Keratinocyte (primary cell): Measurements from ENCODE around the gene GOLT1B. TPM values are rescaled to one million over a fixed set of nuclear protein-coding genes. Genes with fewer than 3 reads are reported as not detected.

ENCODE experiments used
- DNase-seq: peaks from one replicate; pipeline ENCODE4 v3.0.0-alpha.2; 2011; ENCODE audit warnings: low read depth, missing footprints, low spot score
- FAIRE-seq: peaks from 2 replicates; lab custom pipeline; 2011; peaks lifted over from hg19 to GRCh38; lab: Jason Lieb, UNC
- H2AFZ ChIP-seq: 2 replicates; pipeline ENCODE4 v1.6.0; 2012; ENCODE audit warnings: low read length, control low read depth, inconsistent platforms; ENCODE audit not compliant: control insufficient read depth
- H3K27ac ChIP-seq: 2 replicates; pipeline ENCODE4 v1.5.1; 2011; ENCODE audit warnings: low read length; ENCODE audit not compliant: control insufficient read depth, insufficient read depth
- H3K27me3 ChIP-seq: 3 replicates; pipeline ENCODE4 v1.6.0; 2011; ENCODE audit warnings: low read length; ENCODE audit not compliant: control insufficient read depth, insufficient read depth; ENCODE audit errors: extremely low read depth
- H3K36me3 ChIP-seq, 2 experiments: 2 replicates in 1 of 2; 3 replicates in 1 of 2; pipeline ENCODE4 v1.5.1; 2011; ENCODE audit warnings: low read length in 2 of 2, mild to moderate bottlenecking in 1 of 2; ENCODE audit not compliant: control insufficient read depth in 2 of 2, insufficient read depth in 2 of 2; ENCODE audit errors: extremely low read depth in 1 of 2
- H3K4me1 ChIP-seq: 3 replicates; pipeline ENCODE4 v1.5.1; 2011; ENCODE audit warnings: low read length; ENCODE audit not compliant: control insufficient read depth, insufficient read depth; ENCODE audit errors: extremely low read depth
- H3K4me2 ChIP-seq: 3 replicates; pipeline ENCODE4 v1.6.0; 2011; ENCODE audit warnings: low read depth, low read length; ENCODE audit not compliant: control insufficient read depth, insufficient read depth; ENCODE audit errors: extremely low read depth
- H3K4me3 ChIP-seq, 3 experiments: fragments of 200-600 bp in 1 of 3; sonication (generic) in 1 of 3; 2 replicates in 2 of 3; 3 replicates in 1 of 3; pipeline ENCODE4 v1.5.1; 2011 to 2016; ENCODE audit warnings: low read length in 3 of 3, mild to moderate bottlenecking in 3 of 3, control low read depth in 2 of 3, inconsistent platforms in 1 of 3, low read depth in 1 of 3, mixed read lengths in 1 of 3, mixed run types in 1 of 3, moderate library complexity in 1 of 3; ENCODE audit not compliant: control insufficient read depth in 2 of 3, insufficient read depth in 2 of 3; ENCODE audit errors: extremely low read depth in 1 of 3
- H3K79me2 ChIP-seq: 2 replicates; pipeline ENCODE4 v1.6.0; 2012; ENCODE audit warnings: low read length; ENCODE audit not compliant: control insufficient read depth, insufficient read depth
- H3K9ac ChIP-seq: 3 replicates; pipeline ENCODE4 v1.6.0; 2011; ENCODE audit warnings: low read length; ENCODE audit not compliant: control insufficient read depth, insufficient read depth; ENCODE audit errors: extremely low read depth
- H3K9me1 ChIP-seq: 3 replicates; pipeline ENCODE4 v1.6.0; 2011; ENCODE audit warnings: low read length; ENCODE audit not compliant: control insufficient read depth, insufficient read depth; ENCODE audit errors: extremely low read depth
- H3K9me3 ChIP-seq: 2 replicates; pipeline ENCODE4 v1.5.1; 2012; ENCODE audit warnings: low read depth, low read length; ENCODE audit not compliant: control insufficient read depth
- H4K20me1 ChIP-seq: 3 replicates; pipeline ENCODE4 v1.6.0; 2011; ENCODE audit warnings: low read length; ENCODE audit not compliant: control insufficient read depth, insufficient read depth; ENCODE audit errors: extremely low read depth
- CTCF ChIP-seq, 3 experiments: IDR thresholded peaks in 1 of 3; conservative IDR thresholded peaks in 1 of 3; optimal IDR thresholded peaks in 1 of 3; 2 replicates in 2 of 3; 3 replicates in 1 of 3; pipeline versions ENCODE3 to v1.5.1; 2011; ENCODE audit warnings: low read length in 3 of 3, mild to moderate bottlenecking in 3 of 3, moderate library complexity in 2 of 3, control low read depth in 1 of 3, inconsistent platforms in 1 of 3; ENCODE audit not compliant: insufficient read depth in 2 of 3; ENCODE audit errors: extremely low read depth in 1 of 3
- EZH2 ChIP-seq: IDR thresholded peaks from one replicate; pipeline ENCODE4 v1.6.1; 2012; ENCODE audit warnings: inconsistent platforms, mild to moderate bottlenecking, low read length, moderate library complexity
- dilution Hi-C: fragments of 300-500 bp; cut with MboI; formaldehyde crosslinking; loops from one replicate; pipeline ENCODE4 v1.7.0; 2020; ENCODE audit warnings: low sequenced_read_pairs; ENCODE audit not compliant: extremely low pct_ligation_motif_present
- polyA plus RNA-seq, 5 experiments: library from polyadenylated mRNA; depleted of rRNA in 3 of 5; stranded (reverse) in 3 of 5; stranded (forward) in 1 of 5; unstranded in 1 of 5; fragments of >200 nt; gene quantifications; 1 replicate in 1 of 5; 2 replicates in 3 of 5; 3 replicates in 1 of 5; pipeline versions ENCODE4 v1.2.1 to v1.2.3, GENCODE V29; 2011 to 2012; ENCODE audit warnings: missing spikeins in 2 of 5, low read depth in 1 of 5, low replicate concordance in 1 of 5

GOLT1B gene
- polyA plus RNA-seq, 1 donor (not counting 4 experiments of a cell fraction or from before 2014, with no cell fraction given), result 25.8 TPM

GRCh38 chr12:21546716-21547115 is 45.1 kb downstream of the GOLT1B start:
- H3K9me1 ChIP-seq, result no peaks in the 10 kb centered on the region
- H3K4me1 ChIP-seq, result no peaks in the 10 kb centered on the region
- no peak overlapping the region for H2AFZ ChIP-seq
- H3K27me3 ChIP-seq, result no peaks in the 10 kb centered on the region
- FAIRE-seq (no peak), DNase-seq (no peak)
- no peak overlapping the region for H3K4me2 ChIP-seq
- H3K27ac ChIP-seq, result no peak overlapping the region
- H3K9me3 ChIP-seq, result no peaks in the 10 kb centered on the region
- no peak overlapping the region for H3K4me3 ChIP-seq
- dilution Hi-C loops, result no loop called here
- H3K79me2 ChIP-seq, result no peaks in the 10 kb centered on the region
- no peaks in the 10 kb centered on the region for H4K20me1 ChIP-seq
- no peaks in the 10 kb centered on the region for H3K36me3 ChIP-seq
- no peak overlapping the region for H3K9ac ChIP-seq
- TF ChIP-seq EZH2 (no peak), CTCF (optimal IDR thresholded peaks at IDR 0.05 in 1 of 3, IDR thresholded peaks at IDR 0.05 in 1 of 3, conservative IDR thresholded peaks at IDR 0.05 in 1 of 3; ENCODE audit: extremely low read depth in 1 of 3, insufficient read depth in 2 of 3, low read length in 3 of 3) (no peak)

- H2AFZ ChIP-seq, result no peak overlapping the region
Measured at GRCh38 chr12:21547437-21547836, 45.8 kb downstream of the GOLT1B start.

More at GRCh38 chr12:21547437-21547836, 45.8 kb downstream of the GOLT1B start:
- TF ChIP-seq CTCF (optimal IDR thresholded peaks at IDR 0.05 in 1 of 3, IDR thresholded peaks at IDR 0.05 in 1 of 3, conservative IDR thresholded peaks at IDR 0.05 in 1 of 3; ENCODE audit: extremely low read depth in 1 of 3, insufficient read depth in 2 of 3, low read length in 3 of 3) (no peak), EZH2 (no peak)
- H3K79me2 ChIP-seq, result no peaks in the 10 kb centered on the region
- no peaks in the 10 kb centered on the region for H3K9me3 ChIP-seq
- H3K9me1 ChIP-seq, result no peaks in the 10 kb centered on the region
- H3K9ac ChIP-seq, result no peak overlapping the region
- H3K4me1 ChIP-seq, result no peaks in the 10 kb centered on the region
- H3K36me3 ChIP-seq, result no peaks in the 10 kb centered on the region
- dilution Hi-C loops, result no loop called here
- FAIRE-seq (no peak), DNase-seq (no peak)
- H3K27me3 ChIP-seq, result no peaks in the 10 kb centered on the region
- no peak overlapping the region for H3K4me3 ChIP-seq
- H3K27ac ChIP-seq, result no peak overlapping the region
- H4K20me1 ChIP-seq, result no peaks in the 10 kb centered on the region
- H3K4me2 ChIP-seq, result no peak overlapping the region
